Thoracic aorta (tissue), 2 donors: ENCODE measurements around the gene TBRG4. TPM values are rescaled to one million over a fixed set of nuclear protein-coding genes. Genes with fewer than 3 reads are reported as not detected.

Experiments
- ATAC-seq: fragments of 150-250 bp; one replicate; pipeline ENCODE4 v1.8.0; 2017; ENCODE audit warnings: low read depth; ENCODE audit not compliant: insufficient number of reproducible peaks, low FRiP score
- DNase-seq: peaks from one replicate; pipeline ENCODE4 v3.0.0-alpha.2; 2020; ENCODE audit warnings: low spot score
- H3K27ac ChIP-seq, 2 donors: fragments of 200-600 bp; sonication (generic); 1 replicate in 1 of 2; 2 replicates in 1 of 2; pipeline ENCODE4 v1.5.1; 2016; ENCODE audit warnings: mild to moderate bottlenecking in 2 of 2, moderate library complexity in 2 of 2
- H3K27me3 ChIP-seq: fragments of 200-600 bp; sonication (generic); replicated peaks from 2 replicates; pipeline ENCODE4 v1.6.0; 2016; ENCODE audit warnings: mild to moderate bottlenecking; ENCODE audit not compliant: insufficient read depth
- H3K36me3 ChIP-seq: fragments of 200-600 bp; sonication (generic); one replicate; pipeline ENCODE4 v1.5.1; 2016
- H3K4me1 ChIP-seq, 2 donors: fragments of 200-600 bp; sonication (generic); 1 replicate in 1 of 2; 2 replicates in 1 of 2; pipeline versions ENCODE4 v1.5.1 to v1.6.0; 2016; ENCODE audit warnings: low read depth in 2 of 2, mild to moderate bottlenecking in 1 of 2; ENCODE audit not compliant: control insufficient read depth in 1 of 2
- H3K4me3 ChIP-seq: fragments of 200-600 bp; sonication (generic); 2 replicates; pipeline ENCODE4 v1.5.1; 2016; ENCODE audit warnings: mild to moderate bottlenecking
- H3K9me3 ChIP-seq: fragments of 200-600 bp; sonication (generic); 2 replicates; pipeline ENCODE4 v1.5.1; 2016
- total RNA-seq, 2 donors: library from RNA; depleted of rRNA; stranded (reverse); fragments of >200 nt; gene quantifications; one replicate each; pipeline versions ENCODE4 v1.1.0 to v1.2.3, GENCODE V29; 2016
- TF ChIP-seq, protein P1 (sequence below): fragments of 200-600 bp; sonication (generic); IDR thresholded peaks from one replicate; pipeline ENCODE4 v1.5.1; 2019; ENCODE audit warnings: antibody characterized with exemption

Gene TBRG4
- total RNA-seq, 2 donors from 2014 or later = 47.8 to 67.1 TPM

DNA sequence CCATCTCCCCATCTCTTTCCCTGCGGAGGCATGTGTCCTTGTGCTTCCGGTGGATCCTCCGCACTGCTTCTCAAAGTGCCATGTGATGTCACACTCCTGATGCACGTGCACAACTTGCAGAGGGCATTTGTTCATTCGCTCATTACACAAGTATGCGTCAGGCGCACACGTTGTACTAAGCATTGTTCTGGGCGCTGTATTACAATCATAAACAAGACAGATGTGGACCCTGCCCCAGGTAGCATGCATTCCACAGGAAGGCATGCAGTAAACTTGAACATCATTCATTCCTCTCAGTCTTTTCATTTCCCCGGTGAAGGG is 37.1 kb upstream of the TBRG4 start:
- no peaks in the 10 kb centered on the region for H3K36me3 ChIP-seq
- no peak overlapping the region for H3K4me3 ChIP-seq
- H3K27ac ChIP-seq = no peak overlapping the region
- no peaks in the 10 kb centered on the region for H3K9me3 ChIP-seq
- no peaks in the 10 kb centered on the region for H3K4me1 ChIP-seq
- no peaks in the 10 kb centered on the region for H3K27me3 ChIP-seq
- TF ChIP-seq, protein P1, sequence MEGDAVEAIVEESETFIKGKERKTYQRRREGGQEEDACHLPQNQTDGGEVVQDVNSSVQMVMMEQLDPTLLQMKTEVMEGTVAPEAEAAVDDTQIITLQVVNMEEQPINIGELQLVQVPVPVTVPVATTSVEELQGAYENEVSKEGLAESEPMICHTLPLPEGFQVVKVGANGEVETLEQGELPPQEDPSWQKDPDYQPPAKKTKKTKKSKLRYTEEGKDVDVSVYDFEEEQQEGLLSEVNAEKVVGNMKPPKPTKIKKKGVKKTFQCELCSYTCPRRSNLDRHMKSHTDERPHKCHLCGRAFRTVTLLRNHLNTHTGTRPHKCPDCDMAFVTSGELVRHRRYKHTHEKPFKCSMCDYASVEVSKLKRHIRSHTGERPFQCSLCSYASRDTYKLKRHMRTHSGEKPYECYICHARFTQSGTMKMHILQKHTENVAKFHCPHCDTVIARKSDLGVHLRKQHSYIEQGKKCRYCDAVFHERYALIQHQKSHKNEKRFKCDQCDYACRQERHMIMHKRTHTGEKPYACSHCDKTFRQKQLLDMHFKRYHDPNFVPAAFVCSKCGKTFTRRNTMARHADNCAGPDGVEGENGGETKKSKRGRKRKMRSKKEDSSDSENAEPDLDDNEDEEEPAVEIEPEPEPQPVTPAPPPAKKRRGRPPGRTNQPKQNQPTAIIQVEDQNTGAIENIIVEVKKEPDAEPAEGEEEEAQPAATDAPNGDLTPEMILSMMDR = no peak
- no peak for ATAC-seq
- DNase-seq = no peak

DNA sequence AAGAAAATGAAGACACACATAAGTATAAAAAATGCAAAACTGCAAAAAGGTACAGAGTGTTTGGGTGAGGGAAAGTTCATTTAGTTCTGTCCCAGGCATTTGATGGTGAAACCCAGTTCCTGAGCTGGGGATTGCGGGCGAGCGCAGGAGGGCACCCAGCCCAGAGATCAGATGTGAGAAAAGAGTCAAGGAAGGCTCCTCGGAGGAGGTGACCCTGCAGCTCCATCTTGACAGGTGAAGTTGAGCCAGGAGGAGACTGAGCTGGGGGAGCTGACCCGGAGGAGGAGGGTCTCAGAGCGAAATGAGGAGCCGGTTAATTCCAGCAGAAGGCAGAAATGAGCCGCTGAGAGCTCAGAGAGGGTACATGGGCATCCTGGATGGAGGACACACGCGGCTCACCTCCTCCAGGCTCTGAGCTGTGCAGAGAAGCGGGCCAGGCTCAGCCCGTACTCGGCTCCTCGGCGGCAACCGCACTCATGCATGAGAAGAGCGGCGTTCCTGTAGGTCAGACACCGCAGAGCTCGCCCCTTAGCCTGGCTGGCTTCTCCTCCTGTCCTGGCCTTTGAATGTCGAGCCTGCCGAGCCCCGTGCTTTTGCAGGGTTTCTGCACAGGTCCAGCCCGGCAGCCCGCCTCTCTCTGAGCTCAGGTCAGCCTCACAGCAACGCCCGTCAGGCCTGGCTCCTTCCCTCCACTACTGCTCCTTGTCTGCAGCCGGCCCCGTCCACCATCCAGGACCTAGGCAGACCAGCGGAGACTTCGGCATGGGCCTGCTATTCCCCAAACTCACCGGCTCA is 36.6 kb upstream of the TBRG4 start:
- ATAC-seq (no peak), DNase-seq (no peak)
- Histone ChIP-seq H3K9me3 (no peaks in the 10 kb centered on the region), H3K27me3 (no peaks in the 10 kb centered on the region), H3K27ac (no peak overlapping the region), H3K4me3 (no peak overlapping the region), H3K4me1 (no peaks in the 10 kb centered on the region), H3K36me3 (no peaks in the 10 kb centered on the region)
- TF ChIP-seq, protein P1 = no peak

DNA sequence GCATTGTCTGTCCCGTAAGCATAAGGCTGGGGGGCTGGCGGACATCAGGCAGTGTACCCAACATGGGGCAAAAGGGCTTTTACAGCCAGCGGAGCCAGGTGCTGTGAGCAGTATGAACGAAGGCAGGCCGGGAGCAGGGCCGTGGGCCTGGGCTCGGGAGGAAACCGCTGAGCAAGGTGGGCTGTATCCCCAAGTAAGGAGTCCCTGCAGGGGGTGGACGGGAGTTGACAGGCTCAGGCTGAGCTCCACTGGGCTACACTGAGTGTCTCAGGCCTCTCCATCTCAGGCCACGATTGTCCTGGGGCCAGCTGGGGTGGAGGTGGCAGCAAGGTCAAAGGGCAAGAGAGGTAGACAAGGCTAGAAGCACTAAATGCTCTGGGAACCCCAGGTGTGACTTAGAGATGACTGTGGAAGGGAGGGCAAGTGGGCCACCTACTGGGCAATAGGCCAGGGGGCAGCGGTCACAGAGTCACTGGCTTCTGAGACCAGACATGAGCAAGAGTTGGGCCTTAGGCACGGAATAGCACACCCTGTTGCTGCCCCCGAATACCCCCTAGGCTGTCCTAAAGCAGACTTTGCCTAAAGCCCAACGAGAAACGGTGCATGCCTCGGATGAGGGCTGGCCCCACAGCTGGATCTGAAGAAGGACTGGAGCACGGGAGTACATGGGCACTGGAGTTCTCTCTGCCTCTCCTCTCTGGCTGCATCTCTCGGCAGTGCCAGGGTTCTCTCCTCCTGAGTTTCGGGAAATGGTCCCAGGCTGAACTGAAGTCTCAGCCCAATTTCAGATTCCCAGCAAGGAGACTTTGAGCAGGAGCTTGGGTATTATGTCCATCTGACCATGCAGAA is 35.3 kb upstream of the TBRG4 start:
- no peak for ATAC-seq
- H3K27ac ChIP-seq = no peak overlapping the region
- no peaks in the 10 kb centered on the region for H3K36me3 ChIP-seq
- no peaks in the 10 kb centered on the region for H3K27me3 ChIP-seq
- no peak for DNase-seq
- H3K4me3 ChIP-seq = no peak overlapping the region
- H3K4me1 ChIP-seq = no peaks in the 10 kb centered on the region
- no peaks in the 10 kb centered on the region for H3K9me3 ChIP-seq
- TF ChIP-seq, protein P1 = no peak

DNA sequence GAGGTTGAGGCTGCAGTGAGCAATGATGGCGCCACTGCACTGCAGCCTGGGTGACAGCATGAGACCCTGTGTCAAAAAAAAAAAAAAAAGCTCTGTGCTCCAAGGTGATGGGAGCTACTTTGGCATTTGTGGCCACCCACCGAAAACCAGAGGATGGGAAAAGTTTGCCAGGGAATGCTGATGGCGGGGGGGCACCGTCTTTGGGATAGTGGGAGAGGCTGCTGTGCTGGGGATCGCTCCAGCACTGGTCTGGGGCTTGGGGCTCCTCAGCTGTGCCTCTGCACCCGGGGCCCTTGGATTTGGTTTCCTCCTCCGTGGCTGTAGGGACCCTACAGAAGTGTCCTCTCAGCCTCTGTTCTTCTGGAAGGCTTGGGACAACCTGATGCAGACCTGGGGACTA is 34.4 kb upstream of the TBRG4 start:
- Histone ChIP-seq H3K27me3 (no peaks in the 10 kb centered on the region), H3K4me3 (no peak overlapping the region), H3K27ac (no peak overlapping the region), H3K4me1 (no peaks in the 10 kb centered on the region), H3K9me3 (no peaks in the 10 kb centered on the region), H3K36me3 (no peaks in the 10 kb centered on the region)
- TF ChIP-seq, protein P1 = no peak
- DNase-seq (no peak), ATAC-seq (no peak)

DNA sequence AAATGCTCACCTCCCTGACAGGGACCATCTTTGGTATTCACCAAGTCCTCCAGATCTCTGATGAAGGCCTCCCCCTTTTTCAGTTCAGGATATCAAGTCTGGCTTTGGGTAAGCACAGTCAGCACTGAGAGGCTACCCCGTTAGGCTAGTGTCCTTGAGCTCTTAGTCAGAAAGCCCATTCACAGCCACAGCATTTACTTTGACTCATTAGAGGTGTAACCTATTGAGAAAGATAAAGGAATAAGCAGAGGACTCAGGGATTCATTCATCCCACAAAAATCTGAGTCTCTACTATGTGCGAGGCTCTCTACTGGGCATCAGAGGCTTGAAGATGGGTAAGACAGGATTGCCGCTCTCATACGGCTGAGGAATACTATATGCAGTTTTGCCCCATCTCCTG is 32.1 kb upstream of the TBRG4 start:
- Histone ChIP-seq H3K4me3 (no peak overlapping the region), H3K36me3 (no peaks in the 10 kb centered on the region), H3K9me3 (no peaks in the 10 kb centered on the region), H3K27ac (no peak overlapping the region), H3K4me1 (no peaks in the 10 kb centered on the region), H3K27me3 (no peaks in the 10 kb centered on the region)
- TF ChIP-seq, protein P1 = no peak
- ATAC-seq (no peak), DNase-seq (no peak)
